ENCODE data around the gene KIF18B.

DNA sequence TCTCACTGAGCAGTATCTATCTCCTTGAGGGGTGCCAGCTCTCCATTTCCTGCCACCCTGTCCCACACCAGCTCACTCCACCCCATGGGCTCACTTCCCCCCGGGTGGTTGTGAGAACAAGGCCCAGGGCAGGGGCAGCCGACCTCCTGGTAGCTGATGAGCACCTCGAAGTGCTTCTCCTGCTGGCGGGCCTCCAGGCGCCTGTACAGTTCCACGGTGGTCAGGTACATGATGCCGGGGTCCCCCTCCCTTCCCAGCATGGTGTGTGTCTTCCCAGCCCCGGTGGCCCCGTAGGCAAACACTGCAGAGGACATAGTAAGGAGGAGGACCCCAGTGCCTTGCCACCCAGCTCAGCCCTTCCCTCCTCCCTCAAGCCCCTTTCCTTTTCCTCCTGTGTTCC is 12.5 kb downstream of the KIF18B start:
- TF ChIP-seq, protein P1, sequence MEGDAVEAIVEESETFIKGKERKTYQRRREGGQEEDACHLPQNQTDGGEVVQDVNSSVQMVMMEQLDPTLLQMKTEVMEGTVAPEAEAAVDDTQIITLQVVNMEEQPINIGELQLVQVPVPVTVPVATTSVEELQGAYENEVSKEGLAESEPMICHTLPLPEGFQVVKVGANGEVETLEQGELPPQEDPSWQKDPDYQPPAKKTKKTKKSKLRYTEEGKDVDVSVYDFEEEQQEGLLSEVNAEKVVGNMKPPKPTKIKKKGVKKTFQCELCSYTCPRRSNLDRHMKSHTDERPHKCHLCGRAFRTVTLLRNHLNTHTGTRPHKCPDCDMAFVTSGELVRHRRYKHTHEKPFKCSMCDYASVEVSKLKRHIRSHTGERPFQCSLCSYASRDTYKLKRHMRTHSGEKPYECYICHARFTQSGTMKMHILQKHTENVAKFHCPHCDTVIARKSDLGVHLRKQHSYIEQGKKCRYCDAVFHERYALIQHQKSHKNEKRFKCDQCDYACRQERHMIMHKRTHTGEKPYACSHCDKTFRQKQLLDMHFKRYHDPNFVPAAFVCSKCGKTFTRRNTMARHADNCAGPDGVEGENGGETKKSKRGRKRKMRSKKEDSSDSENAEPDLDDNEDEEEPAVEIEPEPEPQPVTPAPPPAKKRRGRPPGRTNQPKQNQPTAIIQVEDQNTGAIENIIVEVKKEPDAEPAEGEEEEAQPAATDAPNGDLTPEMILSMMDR (conservative IDR thresholded peaks at IDR 0.05; ENCODE audit: low read depth, low read length): no peak
- TF ChIP-seq EZH2 (IDR thresholded peaks at IDR 0.05; ENCODE audit: borderline replicate concordance, low read depth, low read length, poor library complexity, severe bottlenecking): no peak

Measured in A673 (cell line).